Choroid plexus epithelial cell (primary cell): ENCODE results near the gene NYAP2.
A peak's percentile ranks its signal among the peaks of the same experiment; 100 is the strongest.

ENCODE experiments used
- DNase-seq: peaks from one replicate; pipeline ENCODE4 v3.0.0-alpha.2; 2010; ENCODE audit warnings: low read depth
- H3K4me3 ChIP-seq: 2 replicates; pipeline ENCODE4 v1.5.1; 2011; ENCODE audit warnings: low read depth, mild to moderate bottlenecking, control low read depth, low read length, moderate library complexity
- CTCF ChIP-seq: conservative IDR thresholded peaks from 2 replicates; pipeline ENCODE4 v1.5.1; 2011; ENCODE audit warnings: low read depth, mild to moderate bottlenecking, control low read depth, inconsistent platforms, low read length, moderate library complexity

NYAP2 gene

GRCh38 chr2:225559072-225559415, 159.5 kb downstream of the NYAP2 start:
- no peak overlapping the region for H3K4me3 ChIP-seq
- TF ChIP-seq CTCF, result no peak
- DNase-seq, result no peak

GRCh38 chr2:225566798-225567197, 167.3 kb downstream of the NYAP2 start:
- no peak overlapping the region for H3K4me3 ChIP-seq
- TF ChIP-seq CTCF, result no peak
- DNase-seq, result peak; percentile 40

GRCh38 chr2:225569995-225570394, 170.5 kb downstream of the NYAP2 start:
- DNase-seq, result peak; percentile 31
- TF ChIP-seq CTCF, result no peak
- no peak overlapping the region for H3K4me3 ChIP-seq

GRCh38 chr2:225573603-225574002, 174.1 kb downstream of the NYAP2 start:
- no peak for DNase-seq
- H3K4me3 ChIP-seq, result no peak overlapping the region
- TF ChIP-seq CTCF, result no peak

- no peak overlapping the region for H3K4me3 ChIP-seq
- DNase-seq, result peak; percentile 59
- TF ChIP-seq CTCF, result no peak
Observed at GRCh38 chr2:225574582-225575138, 175.2 kb downstream of the NYAP2 start.

GRCh38 chr2:225581135-225581534, 181.6 kb downstream of the NYAP2 start:
- DNase-seq, result no peak
- no peak for TF ChIP-seq CTCF
- H3K4me3 ChIP-seq, result no peak overlapping the region

- TF ChIP-seq CTCF, result no peak
- H3K4me3 ChIP-seq, result no peak overlapping the region
- DNase-seq, result no peak
Observed at GRCh38 chr2:225581906-225582305, 182.4 kb downstream of the NYAP2 start.
